SJSA1 (cell line): ENCODE data around the gene METAP2. TPM values are rescaled to one million over a fixed set of nuclear protein-coding genes. Genes with fewer than 3 reads are reported as not detected.
A peak's percentile ranks its signal among the peaks of the same experiment; 100 is the strongest.
"Not testable (repeated sequence)": the region's sequence is repeated elsewhere in the genome, so short reads cannot be mapped to it uniquely, and the experiment has no call there.

Experiments
- DNase-seq, 2 experiments: peaks; one replicate each; pipeline ENCODE4 v3.0.0-alpha.2; 2015 to 2020; ENCODE audit warnings: low spot score in 2 of 2, low read depth in 1 of 2
- H3K27ac ChIP-seq: fragments of 250-450 bp; sonication (Bioruptor Pico); 2 replicates; pipeline ENCODE4 v1.5.1; 2020; ENCODE audit warnings: mild to moderate bottlenecking, moderate library complexity
- H3K27me3 ChIP-seq: fragments of 250-450 bp; sonication (Bioruptor Pico); replicated peaks from 2 replicates; pipeline ENCODE4 v1.5.1; 2020; ENCODE audit warnings: mild to moderate bottlenecking, moderate library complexity
- H3K36me3 ChIP-seq: fragments of 250-450 bp; sonication (Bioruptor Pico); 2 replicates; pipeline ENCODE4 v1.5.1; 2020; ENCODE audit warnings: mild to moderate bottlenecking
- H3K4me1 ChIP-seq: fragments of 250-450 bp; sonication (Bioruptor Pico); replicated peaks from 2 replicates; pipeline ENCODE4 v1.6.1; 2021; ENCODE audit warnings: mild to moderate bottlenecking
- H3K4me3 ChIP-seq: fragments of 250-450 bp; sonication (Bioruptor Pico); 2 replicates; pipeline ENCODE4 v1.5.1; 2020; ENCODE audit warnings: mild to moderate bottlenecking
- H3K9me3 ChIP-seq: fragments of 250-450 bp; sonication (Bioruptor Pico); replicated peaks from 2 replicates; pipeline ENCODE4 v1.5.1; 2020; ENCODE audit warnings: mild to moderate bottlenecking
- total RNA-seq: library from RNA; depleted of rRNA; stranded (reverse); fragments of >200 nt; shearing (Covaris generic); gene quantifications from 2 replicates; pipeline ENCODE4 v1.2.3, GENCODE V29; 2014; rRNA removed

METAP2 gene
- 100 and 104 TPM in 2 replicates for total RNA-seq

DNA sequence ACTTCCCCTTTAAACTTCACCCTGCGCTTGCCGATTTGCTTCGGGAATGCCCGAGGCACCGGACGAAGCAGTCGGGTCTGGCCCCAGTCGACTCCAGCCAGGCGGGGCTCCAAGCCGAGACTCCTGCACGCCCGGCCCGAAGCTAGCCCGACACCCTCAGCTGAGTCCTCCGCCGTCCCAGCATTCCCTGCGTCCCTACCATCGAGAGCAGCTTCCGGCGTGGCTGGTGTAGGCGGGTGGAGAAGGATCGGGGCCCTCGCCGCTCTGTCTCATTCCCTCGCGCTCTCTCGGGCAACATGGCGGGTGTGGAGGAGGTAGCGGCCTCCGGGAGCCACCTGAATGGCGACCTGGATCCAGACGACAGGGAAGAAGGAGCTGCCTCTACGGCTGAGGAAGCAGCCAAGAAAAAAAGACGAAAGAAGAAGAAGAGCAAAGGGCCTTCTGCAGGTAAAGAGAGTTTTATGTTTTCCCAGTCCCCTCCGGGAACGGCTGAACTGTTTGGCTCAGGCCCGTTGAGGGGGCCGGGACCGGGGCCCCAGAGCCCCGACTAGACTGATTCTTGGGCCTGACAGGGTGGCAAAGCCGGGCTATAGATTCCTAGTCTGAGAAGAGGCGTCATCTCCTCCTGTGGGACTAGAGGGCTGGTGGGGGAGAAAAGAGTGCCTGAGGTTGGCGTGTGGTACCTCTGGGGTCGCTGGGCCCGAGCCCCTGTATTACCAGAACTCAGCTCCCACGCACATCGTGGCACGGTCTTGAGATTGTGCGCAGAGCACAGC, at the start of gene METAP2:
Gene METAP2, plus strand, starts transcription at position 269 of the 776 bp plus-strand sequence. Its CDS starts 28 bp downstream, at position 297.
- H3K36me3 ChIP-seq, result peaks cover 48% of the 10 kb centered on the region
- peak within 1 kb of the TSS; percentile 63 for H3K4me3 ChIP-seq
- no peaks in the 10 kb centered on the region for H3K9me3 ChIP-seq
- H3K27me3 ChIP-seq, result no peaks in the 10 kb centered on the region
- DNase-seq, result peak; percentile 86 to 96
- H3K4me1 ChIP-seq, result peaks cover 10% of the 10 kb centered on the region
- H3K27ac ChIP-seq, result peak within 1 kb of the TSS; percentile 70

GRCh38 chr12:95424271-95424994, 49.5 kb upstream of the METAP2 start:
- Histone ChIP-seq H3K4me3 (no peak overlapping the region), H3K27me3 (no peaks in the 10 kb centered on the region), H3K9me3 (no peaks in the 10 kb centered on the region), H3K27ac (no peak overlapping the region), H3K36me3 (no peaks in the 10 kb centered on the region), H3K4me1 (no peaks in the 10 kb centered on the region)
- DNase-seq, result no peak

DNA sequence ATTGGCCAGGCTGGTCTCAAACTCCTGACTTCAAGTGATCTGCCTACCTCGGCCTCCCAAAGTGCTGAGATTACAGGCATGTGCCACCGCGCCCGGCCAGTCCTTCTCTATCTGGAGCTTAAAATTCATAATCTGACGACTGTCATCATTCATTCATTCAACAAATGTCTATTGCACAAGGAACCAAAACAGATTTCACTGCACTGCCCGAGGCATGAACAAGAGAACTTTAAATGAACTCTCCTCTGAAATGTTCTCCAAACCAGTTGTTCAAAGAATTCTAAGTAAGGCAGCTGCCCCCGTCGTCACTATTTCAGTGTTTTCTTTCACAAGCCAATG, 44.8 kb upstream of the METAP2 start:
- Histone ChIP-seq H3K9me3 (no peaks in the 10 kb centered on the region), H3K27me3 (no peaks in the 10 kb centered on the region), H3K27ac (no peak overlapping the region), H3K4me1 (no peaks in the 10 kb centered on the region), H3K4me3 (no peak overlapping the region), H3K36me3 (no peaks in the 10 kb centered on the region)
- no peak for DNase-seq

GRCh38 chr12:95431120-95431519, 42.8 kb upstream of the METAP2 start:
- Histone ChIP-seq H3K27me3 (no peaks in the 10 kb centered on the region), H3K36me3 (no peaks in the 10 kb centered on the region), H3K27ac (no peak overlapping the region), H3K4me1 (no peaks in the 10 kb centered on the region), H3K4me3 (no peak overlapping the region), H3K9me3 (no peaks in the 10 kb centered on the region)
- DNase-seq, result no peak

DNA sequence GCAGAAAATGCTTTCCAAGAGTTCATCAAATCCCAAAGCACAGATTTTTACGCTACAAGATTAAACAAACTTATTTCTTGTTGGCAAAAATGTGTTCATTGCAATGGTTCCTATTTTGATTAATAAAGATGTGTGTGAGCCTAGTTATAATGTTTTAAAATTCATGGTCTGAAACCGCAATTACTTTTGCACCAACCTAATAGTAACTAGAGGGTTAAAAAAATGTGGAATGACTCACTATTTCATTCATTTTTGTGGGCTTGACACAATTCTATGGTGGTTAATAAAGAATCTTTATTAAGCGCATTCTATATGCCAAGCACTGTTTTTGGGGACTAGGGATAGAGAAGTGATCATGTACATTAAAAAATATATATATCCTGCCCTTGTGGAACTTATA, 38.6 kb upstream of the METAP2 start:
- DNase-seq, result no peak
- Histone ChIP-seq H3K27me3 (no peaks in the 10 kb centered on the region), H3K9me3 (no peaks in the 10 kb centered on the region), H3K27ac (no peak overlapping the region), H3K4me3 (no peak overlapping the region), H3K36me3 (no peaks in the 10 kb centered on the region), H3K4me1 (peaks cover 3% of the 10 kb centered on the region; the same call in 1 of the 2 replicates)

DNA sequence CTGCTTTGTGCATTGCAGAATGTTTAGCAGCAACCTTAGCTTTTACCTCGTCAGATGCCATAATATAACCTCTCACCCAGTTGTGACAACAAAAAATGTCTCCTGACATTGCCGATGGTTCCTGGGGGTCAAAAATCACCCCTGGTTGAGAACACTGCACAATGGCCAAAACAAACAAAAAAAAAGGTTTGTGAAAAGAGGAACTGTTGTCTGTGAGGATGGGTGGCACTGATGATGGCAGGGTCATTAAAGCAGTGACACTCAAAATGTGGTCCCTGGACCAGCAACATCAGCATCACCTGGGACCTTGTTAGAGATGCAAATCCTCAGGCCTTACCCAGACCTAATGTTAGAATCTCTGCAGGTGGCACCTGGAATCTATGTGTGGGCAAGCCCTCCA, 36.4 kb upstream of the METAP2 start:
- Histone ChIP-seq H3K36me3 (no peaks in the 10 kb centered on the region), H3K27me3 (no peaks in the 10 kb centered on the region), H3K4me3 (no peak overlapping the region), H3K4me1 (peaks cover 7% of the 10 kb centered on the region; the same call in 1 of the 2 replicates), H3K9me3 (no peaks in the 10 kb centered on the region), H3K27ac (no peak overlapping the region)
- DNase-seq, result no peak

DNA sequence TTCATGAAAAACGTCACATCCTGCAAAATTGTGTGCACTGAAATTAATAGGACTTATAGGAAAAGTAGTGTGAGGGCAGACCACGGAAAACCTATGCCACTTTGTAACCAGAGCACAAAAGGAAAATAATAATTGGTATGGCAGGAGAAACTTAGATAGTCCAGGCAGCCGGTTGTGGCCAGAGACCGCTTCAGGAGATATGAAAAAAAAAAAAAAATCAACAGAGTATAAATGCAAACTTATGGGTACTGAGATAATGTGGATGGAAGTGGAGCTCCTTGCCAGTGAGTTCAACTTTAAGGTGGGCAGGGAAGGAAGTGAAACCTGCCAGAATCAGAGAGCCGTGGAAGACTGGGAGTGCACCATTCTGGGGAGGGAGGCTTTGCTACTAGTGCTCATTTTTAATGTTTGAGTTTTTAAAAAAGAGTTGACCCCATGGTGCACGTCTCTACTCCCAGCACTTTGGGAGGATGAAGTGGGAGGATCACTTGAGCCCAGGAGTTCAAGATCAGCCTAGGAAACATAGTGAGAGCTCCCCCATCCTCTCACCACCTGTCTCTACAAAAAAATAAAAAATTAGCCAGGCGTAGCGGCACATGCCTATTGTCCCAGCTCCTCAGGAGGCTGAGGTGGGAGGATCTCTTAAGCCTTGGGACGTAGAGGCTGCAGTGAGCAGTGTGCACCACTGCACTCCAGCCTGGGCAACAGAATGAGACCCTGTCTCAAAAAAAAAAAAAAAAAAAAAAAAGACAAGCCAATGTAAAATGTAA, 34.3 kb upstream of the METAP2 start:
- Histone ChIP-seq H3K27ac (no peak overlapping the region), H3K4me3 (no peak overlapping the region), H3K9me3 (no peaks in the 10 kb centered on the region), H3K36me3 (no peaks in the 10 kb centered on the region), H3K4me1 (peaks cover 7% of the 10 kb centered on the region; the same call in 1 of the 2 replicates), H3K27me3 (no peaks in the 10 kb centered on the region)
- DNase-seq, result no peak

- no peaks in the 10 kb centered on the region for H3K9me3 ChIP-seq
- H3K4me3 ChIP-seq, result no peak overlapping the region
- peak in 1 of 2 experiments; percentile 41 for DNase-seq
- no peak overlapping the region for H3K27ac ChIP-seq
- H3K4me1 ChIP-seq, result peaks cover 7% of the 10 kb centered on the region; the same call in 1 of the 2 replicates
- no peaks in the 10 kb centered on the region for H3K36me3 ChIP-seq
- H3K27me3 ChIP-seq, result no peaks in the 10 kb centered on the region
Measured at GRCh38 chr12:95440401-95440800, 33.6 kb upstream of the METAP2 start.

DNA sequence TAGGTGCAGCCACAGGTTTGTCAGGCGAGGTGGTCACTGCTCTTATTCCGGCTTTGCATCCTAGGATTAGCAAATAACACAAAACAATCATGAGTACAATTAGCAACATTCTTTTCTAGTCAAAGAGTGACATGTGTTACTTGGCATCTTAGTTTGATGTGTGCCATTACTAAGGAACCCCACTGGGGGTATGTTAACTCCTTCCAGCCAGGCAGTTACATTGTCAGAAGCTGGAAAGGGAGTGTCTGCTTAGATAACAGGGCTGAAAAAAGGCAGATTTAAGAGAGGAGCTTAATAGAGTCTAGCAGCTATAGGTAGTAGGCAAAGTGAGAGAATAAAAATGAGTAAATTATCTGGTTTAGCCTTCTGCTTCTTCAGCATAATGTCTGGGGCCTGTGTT, 30.5 kb upstream of the METAP2 start:
- H3K27ac ChIP-seq, result no peak overlapping the region
- peaks cover 7% of the 10 kb centered on the region; the same call in 1 of the 2 replicates for H3K4me1 ChIP-seq
- H3K9me3 ChIP-seq, result no peaks in the 10 kb centered on the region
- no peak for DNase-seq
- H3K36me3 ChIP-seq, result no peaks in the 10 kb centered on the region
- H3K4me3 ChIP-seq, result no peak overlapping the region
- H3K27me3 ChIP-seq, result no peaks in the 10 kb centered on the region

DNA sequence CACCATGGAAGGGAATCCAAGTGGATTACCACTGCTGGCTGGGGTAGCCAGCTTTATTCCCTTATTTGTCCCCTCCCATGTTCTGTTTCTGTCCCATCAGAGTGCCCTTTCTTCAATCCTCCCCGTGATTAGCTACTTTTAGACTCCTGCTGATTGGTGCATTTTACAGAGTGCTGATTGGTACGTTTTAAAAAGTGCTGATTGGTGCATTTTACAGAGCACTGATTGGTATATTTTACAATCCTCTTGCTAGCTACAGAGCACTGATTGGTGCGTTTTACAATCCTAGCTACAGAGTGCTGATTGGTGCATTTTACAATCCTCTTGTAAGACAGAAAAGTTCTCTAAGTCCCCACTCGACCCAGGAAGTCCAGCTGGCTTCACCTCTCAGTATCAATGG, 28.9 kb upstream of the METAP2 start:
- H3K27me3 ChIP-seq, H3K9me3 ChIP-seq, DNase-seq, H3K36me3 ChIP-seq, H3K27ac ChIP-seq, H3K4me1 ChIP-seq, H3K4me3 ChIP-seq: not testable (repeated sequence)

DNA sequence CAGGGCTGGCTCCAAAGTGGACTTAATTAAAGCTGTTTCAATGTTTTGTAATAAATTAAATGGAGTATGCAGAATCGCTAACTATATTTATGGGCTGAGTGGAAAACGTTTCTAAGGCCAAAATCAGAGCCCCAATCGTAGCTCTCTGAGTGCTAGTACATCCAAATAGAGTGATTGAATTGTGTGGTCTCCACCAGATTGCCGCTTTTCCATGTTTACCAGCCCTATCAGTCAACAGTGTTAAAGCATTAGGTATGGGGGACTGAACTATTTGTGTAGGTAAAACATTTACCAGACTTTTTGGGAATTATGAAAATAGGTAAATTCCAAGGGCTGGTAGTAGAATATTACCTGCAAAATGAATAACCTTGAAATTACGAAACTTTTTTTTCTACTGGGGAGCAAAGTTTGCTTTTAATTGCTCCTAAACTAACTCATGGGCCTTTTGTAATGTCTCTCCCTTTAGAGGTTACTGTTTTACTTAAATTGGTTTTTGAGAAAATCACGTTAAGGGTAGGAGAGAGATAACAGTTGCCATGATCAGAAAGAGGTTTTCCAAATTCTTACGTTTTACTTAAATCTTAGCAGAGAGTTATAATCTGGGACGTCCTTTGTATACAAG, 28.0 kb upstream of the METAP2 start:
- no peak overlapping the region for H3K27ac ChIP-seq
- no peak overlapping the region for H3K4me3 ChIP-seq
- no peaks in the 10 kb centered on the region for H3K36me3 ChIP-seq
- H3K27me3 ChIP-seq, result no peaks in the 10 kb centered on the region
- DNase-seq, result no peak
- H3K4me1 ChIP-seq, result no peaks in the 10 kb centered on the region
- no peaks in the 10 kb centered on the region for H3K9me3 ChIP-seq

- no peak overlapping the region for H3K27ac ChIP-seq
- DNase-seq, result no peak
- no peaks in the 10 kb centered on the region for H3K9me3 ChIP-seq
- no peaks in the 10 kb centered on the region for H3K36me3 ChIP-seq
- H3K4me1 ChIP-seq, result no peaks in the 10 kb centered on the region
- H3K27me3 ChIP-seq, result no peaks in the 10 kb centered on the region
- no peak overlapping the region for H3K4me3 ChIP-seq
Measured at GRCh38 chr12:95446506-95446900, 27.4 kb upstream of the METAP2 start.

GRCh38 chr12:95449656-95450055, 24.3 kb upstream of the METAP2 start:
- not testable (repeated sequence) for H3K9me3 ChIP-seq, DNase-seq

More at GRCh38 chr12:95449656-95450055, 24.3 kb upstream of the METAP2 start:
- H3K27ac ChIP-seq, H3K27me3 ChIP-seq, H3K36me3 ChIP-seq, H3K4me1 ChIP-seq, H3K4me3 ChIP-seq: not testable (repeated sequence)
